Testis (tissue), 3 donors: Measurements from ENCODE around the gene PFN3. TPM values are rescaled to one million over a fixed set of nuclear protein-coding genes. Genes with fewer than 3 reads are reported as not detected.

ENCODE experiments used
- DNase-seq: peaks from one replicate; pipeline ENCODE4 v3.0.0-alpha.2; 2019
- H3K27ac ChIP-seq, 2 donors: fragments of 200-600 bp; sonication (generic); one replicate each; pipeline ENCODE4 v1.5.1; 2019
- H3K27me3 ChIP-seq: fragments of 200-600 bp; sonication (generic); one replicate; pipeline ENCODE4 v1.5.1; 2019
- H3K36me3 ChIP-seq: fragments of 200-600 bp; sonication (generic); one replicate; pipeline ENCODE4 v1.5.1; 2017; ENCODE audit warnings: low read depth; ENCODE audit errors: missing control alignments
- H3K4me1 ChIP-seq: fragments of 200-600 bp; sonication (generic); one replicate; pipeline ENCODE4 v1.5.1; 2019
- H3K4me3 ChIP-seq, 2 donors: fragments of 200-600 bp; sonication (generic); one replicate each; pipeline ENCODE4 v1.5.1; 2017 to 2019
- H3K9me3 ChIP-seq: fragments of 200-600 bp; sonication (generic); one replicate; pipeline ENCODE4 v1.5.1; 2017
- POLR2A ChIP-seq: fragments of 450-650 bp; IDR thresholded peaks from one replicate; pipeline ENCODE4 v1.6.1; 2017; ENCODE audit warnings: antibody characterized with exemption, mild to moderate bottlenecking, moderate library complexity
- WGBS, 2 donors: methylation state at CpG; one replicate each; pipeline ENCODE4 v1.1.5; 2018; 5-methylcytosine and 5-hydroxymethylcytosine counted together
- intact Hi-C: fragments of 100-400 bp; cut with DNase I; formaldehyde crosslinking; loops from one replicate; pipeline ENCODE4 v1.15.1; 2023; ENCODE audit warnings: low total_unique reads
- polyA plus RNA-seq: library from polyadenylated mRNA; stranded (reverse); fragments of 350-450 nt; fragmentation: Illumina TruSeq; extraction: RNeasy Lipid Tissue Mini Kit (QIAGEN cat#74804); gene quantifications from one replicate; pipeline ENCODE4 v1.2.3, GENCODE V29; 2014; ENCODE audit warnings: low read depth, low replicate concordance; ENCODE audit not compliant: insufficient read depth
- total RNA-seq, 2 donors: library from RNA; depleted of rRNA; stranded (reverse); fragments of >200 nt; gene quantifications; one replicate each; pipeline ENCODE4 v1.2.3, GENCODE V29; 2016
- TF ChIP-seq, protein P1 (sequence below), 3 experiments: fragments of 450-650 bp in 2 of 3; fragments of 200-600 bp in 1 of 3; sonication (generic) in 1 of 3; IDR thresholded peaks; one replicate each; pipeline ENCODE4 v1.5.1; 2016 to 2019; ENCODE audit warnings: antibody characterized with exemption in 3 of 3, mild to moderate bottlenecking in 2 of 3, moderate library complexity in 1 of 3

Gene PFN3
- total and polyA plus RNA-seq, 3 donors from 2014 or later, result 7.4 to 45.7 (median 27.5) TPM

DNA sequence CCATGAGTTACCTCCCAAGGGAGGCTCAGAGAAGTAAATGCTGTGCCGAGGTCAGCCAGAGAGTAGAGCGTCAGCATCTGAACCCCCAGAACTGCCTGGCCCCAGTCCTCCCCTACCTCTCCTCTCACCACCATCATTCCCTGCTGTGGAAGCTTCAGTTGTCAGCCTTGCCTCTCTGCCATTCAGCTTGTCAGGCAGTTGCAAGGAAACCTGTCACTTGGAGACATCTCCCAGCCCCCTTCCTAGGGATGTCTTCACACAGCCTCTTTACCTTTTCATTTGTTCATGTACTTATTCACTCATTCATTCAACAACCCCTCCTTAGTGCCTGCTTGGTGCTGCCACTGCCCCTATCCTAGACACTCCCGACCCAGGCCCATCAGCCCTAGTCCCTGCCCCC, 40.6 kb downstream of the PFN3 start:
- WGBS, 2 donors, result 76 to 83% methylated on average over 3 of the region's 3 CpGs
- no peak for DNase-seq
- H3K9me3 ChIP-seq, result no peaks in the 10 kb centered on the region
- intact Hi-C loops, result no loop called here
- H3K27me3 ChIP-seq, result no peaks in the 10 kb centered on the region
- peaks cover 5% of the 10 kb centered on the region for H3K4me1 ChIP-seq
- H3K36me3 ChIP-seq, result no peaks in the 10 kb centered on the region
- TF ChIP-seq POLR2A, result no peak
- TF ChIP-seq, protein P1, sequence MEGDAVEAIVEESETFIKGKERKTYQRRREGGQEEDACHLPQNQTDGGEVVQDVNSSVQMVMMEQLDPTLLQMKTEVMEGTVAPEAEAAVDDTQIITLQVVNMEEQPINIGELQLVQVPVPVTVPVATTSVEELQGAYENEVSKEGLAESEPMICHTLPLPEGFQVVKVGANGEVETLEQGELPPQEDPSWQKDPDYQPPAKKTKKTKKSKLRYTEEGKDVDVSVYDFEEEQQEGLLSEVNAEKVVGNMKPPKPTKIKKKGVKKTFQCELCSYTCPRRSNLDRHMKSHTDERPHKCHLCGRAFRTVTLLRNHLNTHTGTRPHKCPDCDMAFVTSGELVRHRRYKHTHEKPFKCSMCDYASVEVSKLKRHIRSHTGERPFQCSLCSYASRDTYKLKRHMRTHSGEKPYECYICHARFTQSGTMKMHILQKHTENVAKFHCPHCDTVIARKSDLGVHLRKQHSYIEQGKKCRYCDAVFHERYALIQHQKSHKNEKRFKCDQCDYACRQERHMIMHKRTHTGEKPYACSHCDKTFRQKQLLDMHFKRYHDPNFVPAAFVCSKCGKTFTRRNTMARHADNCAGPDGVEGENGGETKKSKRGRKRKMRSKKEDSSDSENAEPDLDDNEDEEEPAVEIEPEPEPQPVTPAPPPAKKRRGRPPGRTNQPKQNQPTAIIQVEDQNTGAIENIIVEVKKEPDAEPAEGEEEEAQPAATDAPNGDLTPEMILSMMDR (IDR thresholded peaks at IDR 0.05), result no peak
- H3K4me3 ChIP-seq, result no peak overlapping the region
- H3K27ac ChIP-seq, result no peak overlapping the region

DNA sequence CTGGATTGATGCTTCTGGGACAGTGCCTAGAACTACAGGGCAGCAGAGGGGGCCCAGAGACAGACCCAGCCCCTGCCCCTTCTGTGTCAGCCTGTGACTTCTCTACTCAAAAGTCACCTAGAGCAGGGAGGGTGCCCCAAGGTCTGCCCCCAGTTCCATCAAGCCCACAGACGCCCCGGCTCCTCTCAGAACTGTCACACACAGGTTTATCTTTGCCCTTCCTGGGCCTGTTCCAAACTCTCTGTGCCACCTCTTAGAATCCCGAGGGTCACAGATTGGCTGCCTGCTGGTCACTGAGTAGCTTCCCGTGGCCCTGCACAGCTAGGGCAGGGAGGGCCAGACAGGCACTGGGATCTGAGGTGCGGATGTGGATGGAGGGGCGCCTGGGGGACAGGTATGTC, 41.0 kb downstream of the PFN3 start:
- Histone ChIP-seq H3K27me3 (no peaks in the 10 kb centered on the region), H3K4me3 (no peak overlapping the region), H3K9me3 (no peaks in the 10 kb centered on the region), H3K36me3 (no peaks in the 10 kb centered on the region), H3K27ac (no peak overlapping the region), H3K4me1 (peaks cover 5% of the 10 kb centered on the region)
- intact Hi-C loops, result no loop called here
- no peak for DNase-seq
- TF ChIP-seq, protein P1 (IDR thresholded peaks at IDR 0.05), result no peak
- no peak for TF ChIP-seq POLR2A
- 83 to 85% methylated on average over 6 of the region's 6 CpGs for WGBS, 2 donors

DNA sequence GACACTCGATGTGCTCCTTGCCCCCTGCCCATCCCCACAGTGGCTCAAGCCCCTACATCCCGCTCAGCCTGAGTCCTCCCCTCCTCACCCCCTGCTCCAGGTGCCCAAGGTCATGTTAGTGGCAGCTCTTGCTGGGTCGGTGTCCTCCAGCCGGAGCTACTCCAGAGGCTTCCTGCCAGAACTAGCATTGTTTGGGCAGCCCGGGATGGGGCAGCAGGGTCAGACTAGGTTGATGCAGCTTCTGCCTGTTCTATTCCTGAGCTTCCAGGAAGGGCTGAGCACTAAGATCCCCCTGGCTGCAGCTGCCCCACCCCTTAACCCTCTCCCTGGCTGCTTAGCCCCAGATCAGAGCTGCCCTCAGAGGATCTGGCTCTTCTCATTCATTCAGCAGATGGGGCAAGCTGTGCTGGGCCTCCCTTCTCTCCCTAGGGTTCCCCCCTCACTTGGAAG, 42.1 kb downstream of the PFN3 start:
- TF ChIP-seq, protein P1 (IDR thresholded peaks at IDR 0.05), result no peak
- no peak for TF ChIP-seq POLR2A
- no peak for DNase-seq
- WGBS, 2 donors, result 43 to 60% methylated on average over 1 to 5 of the region's 5 CpGs
- no peak overlapping the region for H3K4me3 ChIP-seq
- intact Hi-C loops, result no loop called here
- H3K27ac ChIP-seq, result no peak overlapping the region
- H3K4me1 ChIP-seq, result peaks cover 1% of the 10 kb centered on the region
- no peaks in the 10 kb centered on the region for H3K36me3 ChIP-seq
- no peaks in the 10 kb centered on the region for H3K9me3 ChIP-seq
- no peaks in the 10 kb centered on the region for H3K27me3 ChIP-seq

DNA sequence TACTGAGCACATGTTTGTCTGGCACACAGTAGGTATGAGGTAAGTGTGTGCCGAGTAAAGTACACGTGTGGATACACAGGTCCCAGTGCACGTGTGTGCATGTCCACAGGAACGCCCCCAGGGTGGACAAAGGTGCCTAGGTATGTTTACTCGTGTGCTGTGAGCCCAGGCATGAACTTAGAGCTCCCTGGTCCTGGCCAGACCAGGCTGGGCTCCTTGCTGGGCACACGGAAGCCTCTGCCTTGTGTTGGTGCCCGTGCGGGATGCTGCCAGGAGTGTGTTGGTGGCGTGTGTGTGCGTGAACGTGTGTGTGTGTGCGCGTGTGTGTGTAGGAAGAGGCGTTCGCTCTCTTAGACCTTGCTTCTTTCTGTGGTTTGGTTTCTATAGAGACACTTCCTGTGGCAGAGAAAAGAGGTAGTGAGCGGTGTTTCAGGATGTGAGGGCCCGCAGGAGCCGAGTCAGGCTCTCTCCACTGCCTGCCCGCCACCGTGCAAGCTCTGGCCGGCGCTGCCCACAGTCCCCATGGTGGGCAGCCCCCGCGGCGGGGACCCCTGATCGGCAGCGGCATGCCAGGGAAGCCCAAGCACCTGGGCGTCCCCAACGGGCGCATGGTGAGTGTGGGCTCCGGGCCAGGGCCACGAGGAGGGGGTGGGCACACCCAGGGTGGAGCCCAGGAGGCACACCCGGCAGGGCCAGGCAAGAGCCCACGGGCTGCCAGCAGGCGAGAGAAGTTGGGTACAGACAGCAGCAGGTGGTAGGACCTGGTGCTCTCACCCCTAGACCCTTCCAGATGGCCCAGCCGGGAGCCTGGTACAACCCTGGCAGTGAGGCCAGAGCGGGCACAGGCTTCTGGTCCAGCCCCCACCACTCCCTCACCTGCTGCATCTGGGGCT, 42.8 kb downstream of the PFN3 start, which contains the start of gene RGS14:
Gene RGS14, plus strand, starts transcription at position 466 of the 893 bp plus-strand sequence. Its CDS starts 101 bp downstream, at position 567.
- Histone ChIP-seq H3K4me1 (no peaks in the 10 kb centered on the region), H3K4me3 (no peak within 1 kb of the TSS), H3K36me3 (no peaks in the 10 kb centered on the region), H3K27ac (no peak within 1 kb of the TSS), H3K9me3 (no peaks in the 10 kb centered on the region), H3K27me3 (no peaks in the 10 kb centered on the region)
- DNase-seq, result no peak
- TF ChIP-seq, protein P1 (IDR thresholded peaks at IDR 0.05), result no peak
- TF ChIP-seq POLR2A, result no peak
- intact Hi-C loops, result no loop called here
- 59 to 82% methylated on average over 14 to 34 of the region's 37 CpGs for WGBS, 2 donors
